Measurements from ENCODE around the gene ARHGAP27.

Gene ARHGAP27

GRCh38 chr17:45411348-45412105 lies 21.1 kb downstream of the ARHGAP27 start:
- FAIRE-seq (peak; percentile 49), DNase-seq (ENCODE audit: extremely low spot score, insufficient read length, low read depth) (no peak)

DNA sequence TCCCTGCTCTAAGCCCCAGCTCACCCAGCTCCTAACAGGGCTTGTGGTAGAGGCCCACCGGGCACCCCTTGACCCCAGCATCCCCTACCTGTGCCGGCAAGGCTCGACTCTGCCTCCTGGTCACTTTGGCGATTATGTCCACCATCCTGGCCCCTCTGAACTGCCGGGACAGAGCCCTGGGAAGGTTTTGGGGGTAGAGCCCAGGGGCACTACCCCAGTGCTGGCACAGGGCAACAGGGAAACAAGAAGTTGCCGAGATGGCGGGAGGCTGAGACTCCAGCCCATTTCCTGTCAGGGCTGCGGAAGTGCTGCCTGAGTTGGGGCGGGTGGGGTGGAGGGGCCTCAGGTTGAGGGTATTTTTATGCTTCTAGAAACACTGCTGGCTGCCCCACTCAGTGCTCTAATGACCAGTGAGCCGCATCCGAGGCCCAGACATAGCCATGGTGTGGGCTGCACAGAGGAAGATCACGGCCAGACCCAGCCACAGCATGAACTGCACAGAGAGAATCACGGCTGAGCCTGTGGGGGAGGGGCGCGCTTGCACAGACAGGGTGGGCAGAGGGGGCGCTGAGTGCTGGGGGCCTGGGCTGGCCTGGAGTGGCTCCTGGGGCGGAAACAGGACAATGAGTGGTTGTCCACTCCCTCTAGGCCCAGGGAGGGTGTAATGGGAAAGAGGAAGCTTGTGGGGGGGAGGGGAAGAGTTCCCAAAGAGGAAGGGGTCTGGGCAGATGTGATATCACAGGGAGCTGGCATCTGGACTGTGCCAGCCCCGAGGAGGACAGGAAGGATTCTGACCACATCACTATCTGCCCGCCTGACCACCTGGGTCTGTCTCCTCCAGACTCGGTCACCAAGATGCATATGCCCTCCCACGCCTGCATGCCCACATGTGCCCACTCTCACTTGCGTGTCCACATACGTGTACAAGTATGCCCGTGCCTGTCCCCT lies 22.3 kb downstream of the ARHGAP27 start:
- FAIRE-seq, result peak; percentile 85
- no peak for DNase-seq (ENCODE audit: extremely low spot score, insufficient read length, low read depth)

DNA sequence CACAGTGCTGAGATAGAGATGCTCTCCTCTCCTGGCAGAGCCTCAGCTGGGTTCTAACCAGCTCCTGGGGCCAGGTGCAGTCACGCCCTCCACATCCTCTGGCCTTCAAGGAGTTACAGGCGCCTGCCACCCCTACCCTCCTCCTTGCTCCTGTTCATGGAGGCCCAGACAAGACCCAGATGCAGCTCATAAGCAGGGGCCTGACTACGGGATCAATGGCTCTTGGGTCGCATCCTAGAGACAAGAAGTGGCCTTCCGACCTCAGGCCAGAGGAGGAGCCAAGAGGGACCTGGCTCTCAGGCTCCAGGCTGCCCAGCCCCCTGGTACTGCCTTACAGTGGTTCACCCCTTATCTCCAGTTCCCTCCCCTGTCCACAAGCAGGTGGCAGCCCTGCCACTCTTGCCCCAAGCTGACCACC lies 23.0 kb downstream of the ARHGAP27 start:
- DNase-seq (ENCODE audit: extremely low spot score, insufficient read length, low read depth) (no peak), FAIRE-seq (peak; percentile 35)

GRCh38 chr17:45408611-45409421 lies 23.9 kb downstream of the ARHGAP27 start:
- DNase-seq (ENCODE audit: extremely low spot score, insufficient read length, low read depth), result no peak
- no peak for FAIRE-seq

DNA sequence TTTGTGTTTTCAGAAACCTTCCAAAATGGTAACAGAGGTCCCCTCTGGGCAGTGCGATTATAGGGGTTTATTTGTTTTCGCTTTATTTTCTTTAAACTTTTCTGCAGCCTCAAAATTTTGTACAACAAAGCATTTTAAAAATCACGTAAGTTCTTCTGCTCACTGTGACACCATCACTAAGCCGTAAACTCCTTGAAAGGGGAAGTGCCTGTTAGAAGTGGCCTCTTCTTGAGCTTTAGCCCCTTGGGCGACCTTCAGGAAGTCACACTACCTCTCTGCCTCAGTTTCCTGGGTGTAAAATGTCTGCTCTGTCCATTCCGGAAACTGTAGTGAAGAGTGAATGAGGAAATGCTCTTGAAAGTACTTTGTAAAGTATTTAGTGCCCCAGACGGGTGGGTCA lies 26.6 kb downstream of the ARHGAP27 start:
- FAIRE-seq, result no peak
- no peak for DNase-seq (ENCODE audit: extremely low spot score, insufficient read length, low read depth)

DNA sequence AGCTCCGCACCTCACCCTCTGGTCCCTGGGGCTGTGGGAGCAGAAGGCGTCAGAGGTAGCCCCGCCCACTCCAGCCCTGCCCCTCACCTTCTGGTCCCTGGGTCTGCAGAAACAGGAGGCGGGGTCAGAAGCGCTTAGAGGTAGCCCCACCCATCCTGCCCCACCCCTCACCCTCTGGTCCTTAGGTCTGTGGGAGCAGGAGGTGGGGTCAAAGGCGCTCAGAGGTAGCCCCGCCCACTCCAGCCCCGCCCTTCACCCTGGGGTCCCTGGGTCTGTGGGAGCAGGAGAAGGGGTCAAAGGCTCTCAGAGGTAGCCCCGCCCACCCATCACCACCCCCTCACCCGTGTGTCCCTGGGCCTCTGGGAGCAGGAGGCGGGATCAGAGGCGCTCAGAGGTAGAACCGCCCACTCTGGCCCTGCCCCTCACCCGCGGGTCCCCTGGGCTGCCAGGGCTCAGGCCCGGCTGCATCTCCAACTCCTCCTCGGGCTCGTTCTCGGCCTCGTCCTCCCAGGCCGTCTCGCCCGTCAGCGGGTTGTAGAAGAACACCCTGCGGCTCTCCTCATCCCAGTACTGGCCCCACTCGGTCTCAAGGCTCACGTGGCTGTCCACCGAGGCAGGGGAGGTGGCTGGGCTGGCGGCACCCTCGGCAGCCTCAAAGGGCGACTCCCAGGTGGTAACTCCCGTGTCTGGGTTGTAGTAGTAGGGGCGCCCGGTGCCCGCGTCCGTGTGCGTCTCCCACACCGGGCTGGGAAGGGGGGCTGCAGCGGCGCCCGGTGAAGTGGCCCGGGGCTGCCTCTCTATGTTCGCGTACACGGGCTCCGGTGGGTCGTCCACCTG lies 27.2 kb downstream of the ARHGAP27 start:
- FAIRE-seq, result no peak
- DNase-seq (ENCODE audit: extremely low spot score, insufficient read length, low read depth), result no peak

DNA sequence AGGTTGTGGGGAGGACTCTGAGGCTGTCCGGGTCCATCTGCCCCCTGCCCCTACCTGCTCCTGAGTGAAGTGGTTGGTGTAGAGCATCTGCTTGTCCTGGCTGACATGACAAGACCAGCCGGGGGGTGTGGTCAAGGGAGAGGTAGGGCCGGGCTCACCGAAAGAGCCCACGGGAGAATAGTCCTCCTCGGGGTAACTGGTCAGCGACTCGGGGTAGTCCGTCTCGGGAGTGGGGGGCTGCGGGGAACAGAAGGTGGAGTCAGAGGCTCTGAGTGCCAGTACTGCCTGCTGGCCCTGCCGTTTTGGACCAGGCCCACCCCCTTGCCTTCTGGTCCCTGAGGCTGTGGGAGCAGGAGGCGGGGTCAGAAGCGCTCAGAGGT lies 27.8 kb downstream of the ARHGAP27 start:
- DNase-seq (ENCODE audit: extremely low spot score, insufficient read length, low read depth) (no peak), FAIRE-seq (no peak)

DNA sequence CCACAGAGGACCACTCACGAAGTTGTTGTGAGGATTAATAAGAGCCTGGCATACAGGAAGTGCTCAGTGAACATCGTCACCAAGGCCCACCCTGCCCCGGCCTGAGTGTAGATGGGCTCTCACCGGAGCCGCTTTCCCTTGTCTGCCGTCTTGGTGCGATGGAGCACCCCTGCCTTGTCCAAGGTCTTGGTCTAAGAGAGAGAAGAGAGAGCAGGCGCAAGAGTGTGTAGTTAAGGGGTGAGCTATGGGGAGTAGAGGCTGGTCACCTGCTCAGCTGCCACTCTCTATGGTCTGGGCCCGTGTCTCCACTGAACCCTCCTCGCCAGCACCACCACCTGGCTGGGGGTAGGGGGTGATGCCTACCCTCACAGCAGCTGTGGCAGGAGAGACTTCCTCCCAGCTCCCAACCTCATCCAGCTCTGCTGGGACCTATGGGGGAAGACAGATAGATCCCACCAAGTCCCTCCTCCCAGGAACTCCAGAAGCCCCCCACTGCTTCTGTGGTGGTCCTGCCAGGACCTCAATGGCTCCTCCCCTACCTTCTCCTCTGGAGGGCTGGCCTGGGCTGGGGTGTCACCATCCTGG lies 28.7 kb downstream of the ARHGAP27 start:
- FAIRE-seq, result no peak
- no peak for DNase-seq (ENCODE audit: extremely low spot score, insufficient read length, low read depth)

- no peak for DNase-seq (ENCODE audit: extremely low spot score, insufficient read length, low read depth)
- FAIRE-seq, result no peak
These were observed 29.8 kb downstream of the ARHGAP27 start for GRCh38 chr17:45402916-45403315.

DNA sequence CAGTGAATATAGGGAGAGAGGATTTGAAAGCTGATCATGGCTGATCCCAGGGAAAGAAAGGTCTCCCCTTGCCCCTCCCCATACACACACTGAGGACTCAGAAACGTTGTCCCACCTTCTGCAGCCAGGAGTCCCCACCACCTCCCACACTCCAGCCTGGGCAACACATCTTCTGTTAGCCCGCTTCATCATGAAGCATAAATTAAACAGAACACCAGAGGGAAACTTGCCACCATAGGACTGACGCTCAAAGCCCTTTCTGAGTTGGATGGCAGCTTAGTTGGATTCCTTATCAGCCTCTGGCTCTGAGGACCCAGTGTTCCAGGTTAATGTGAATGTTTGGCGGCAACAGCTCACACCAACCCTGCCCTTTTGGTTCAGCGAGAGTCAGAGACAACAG lies 33.9 kb downstream of the ARHGAP27 start:
- DNase-seq (ENCODE audit: extremely low spot score, insufficient read length, low read depth) (no peak), FAIRE-seq (no peak)

GRCh38 chr17:45397796-45398195 lies 34.9 kb downstream of the ARHGAP27 start:
- DNase-seq (ENCODE audit: extremely low spot score, insufficient read length, low read depth) (no peak), FAIRE-seq (no peak)

- FAIRE-seq, result no peak
- DNase-seq (ENCODE audit: extremely low spot score, insufficient read length, low read depth), result no peak
These were observed 36.0 kb downstream of the ARHGAP27 start for GRCh38 chr17:45396496-45397205.

DNA sequence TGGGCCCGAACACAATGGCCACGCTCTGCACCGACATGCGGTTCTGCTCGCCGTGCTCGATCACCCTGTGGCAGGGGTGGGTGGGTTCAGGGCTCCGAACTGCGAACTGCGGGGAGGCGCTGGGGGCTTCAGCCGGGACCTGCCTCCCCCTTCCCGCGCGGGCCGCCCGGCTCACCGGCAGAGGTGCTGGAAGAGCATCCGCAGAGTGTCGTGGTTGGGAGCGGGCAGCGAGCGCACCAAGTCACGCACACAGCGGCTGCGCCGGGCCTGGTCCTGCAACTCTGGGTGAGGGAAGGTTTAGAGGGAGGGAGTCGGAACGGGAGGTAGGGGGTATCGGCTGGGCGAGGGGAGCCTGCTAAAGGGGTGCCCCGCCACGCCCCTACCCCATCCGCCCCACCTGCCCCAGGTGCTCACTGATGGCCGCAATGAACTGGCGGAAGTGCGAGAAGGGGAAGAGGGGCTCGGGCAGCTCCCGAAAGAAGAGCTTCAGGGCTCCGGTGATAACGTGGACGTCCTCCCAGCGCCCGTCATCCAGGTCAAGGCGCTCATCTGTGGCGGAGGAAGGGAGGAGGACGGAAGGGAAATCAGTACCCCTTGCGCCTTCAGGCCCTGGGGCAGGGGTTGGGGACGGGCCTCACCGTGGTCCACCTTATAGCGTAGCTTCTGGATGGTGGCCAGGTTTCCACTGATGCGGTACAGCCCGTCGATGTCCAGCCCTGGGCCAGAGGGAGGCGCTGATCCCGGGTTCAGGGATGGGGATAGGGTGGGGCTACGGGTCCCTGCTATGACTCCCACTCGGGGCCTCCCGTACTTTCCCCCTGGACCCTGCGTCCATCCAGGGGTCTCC lies 36.9 kb downstream of the ARHGAP27 start:
- no peak for DNase-seq (ENCODE audit: extremely low spot score, insufficient read length, low read depth)
- FAIRE-seq, result no peak

DNA sequence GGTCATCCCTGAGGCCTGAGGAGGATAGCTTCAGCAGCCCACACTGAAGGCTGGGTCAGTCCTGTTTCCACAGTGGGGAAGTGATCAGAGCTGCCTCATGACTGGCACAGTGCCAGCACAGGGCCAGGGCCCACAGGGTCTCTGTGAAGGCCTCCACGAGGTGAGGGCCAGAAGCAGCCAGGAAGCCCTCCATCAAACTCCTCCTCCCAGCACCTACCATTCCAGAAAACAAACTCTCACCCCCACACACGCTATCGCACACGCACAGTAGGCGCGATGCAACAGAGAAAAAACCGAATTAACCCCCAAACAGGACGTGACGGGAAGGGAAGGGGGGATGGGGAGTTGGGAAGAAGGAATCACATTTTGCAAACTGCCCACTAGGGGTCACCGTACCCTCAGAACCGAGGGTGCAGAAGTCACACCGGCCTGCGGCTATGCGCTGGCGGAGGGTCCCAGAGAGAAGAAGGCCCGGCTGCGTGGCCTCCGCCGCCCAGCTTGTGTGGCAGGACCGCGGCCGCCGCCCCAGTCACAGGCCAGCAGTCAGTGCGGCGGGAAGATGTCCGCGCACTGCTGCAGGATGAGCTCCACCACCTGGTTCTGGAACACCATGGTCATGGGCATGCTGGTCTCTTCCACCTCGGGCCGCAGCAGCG lies 37.6 kb downstream of the ARHGAP27 start:
- peak; percentile 55 for FAIRE-seq

GRCh38 chr17:45394564-45394912 lies 38.1 kb downstream of the ARHGAP27 start:
- DNase-seq (ENCODE audit: extremely low spot score, insufficient read length, low read depth) (no peak), FAIRE-seq (no peak)

More for the DNA sequence above, 37.6 kb downstream of the ARHGAP27 start:
- peak; percentile 67 for DNase-seq (ENCODE audit: extremely low spot score, insufficient read length, low read depth)

DNA sequence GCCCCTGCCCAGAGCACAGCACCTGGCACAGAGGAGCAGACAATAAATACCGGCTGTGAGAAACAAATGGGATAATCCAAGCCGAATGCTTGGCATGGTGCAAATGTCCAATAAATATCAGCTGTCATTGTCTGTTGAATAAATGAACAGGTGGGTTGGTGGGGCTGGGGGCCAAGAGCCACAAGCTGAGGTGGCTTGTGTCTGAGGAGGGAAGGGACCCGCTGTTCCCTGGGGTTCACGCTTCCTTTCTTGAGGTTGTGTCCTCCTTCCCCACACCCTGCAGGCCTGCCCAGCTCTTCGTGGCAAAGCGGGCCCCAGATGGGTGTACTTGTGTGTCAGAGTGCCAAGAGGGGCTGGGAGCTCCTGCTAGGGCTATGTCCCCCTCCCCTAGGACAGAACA lies 38.6 kb downstream of the ARHGAP27 start:
- DNase-seq (ENCODE audit: extremely low spot score, insufficient read length, low read depth) (no peak), FAIRE-seq (no peak)

DNA sequence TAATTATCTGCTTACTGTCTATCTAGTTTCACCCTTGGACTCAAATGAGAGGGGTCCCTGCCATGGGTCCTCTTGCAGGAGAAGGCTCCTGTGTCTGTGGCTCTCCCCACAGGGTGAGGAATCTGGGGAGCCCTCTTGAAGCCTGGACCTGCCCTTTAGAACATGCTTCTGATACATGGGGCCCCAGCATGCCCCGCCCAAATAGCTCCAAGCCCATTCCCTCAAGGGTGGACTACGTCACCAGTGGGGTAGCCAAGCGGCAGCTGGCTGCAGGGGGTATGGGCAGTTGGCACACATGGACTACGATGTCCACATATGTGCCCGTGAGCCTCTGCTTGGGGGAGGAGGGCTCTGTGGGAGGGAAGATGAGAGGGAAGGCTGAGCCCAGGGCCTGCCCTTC lies 39.3 kb downstream of the ARHGAP27 start:
- FAIRE-seq, result no peak

More for the DNA sequence above, 39.3 kb downstream of the ARHGAP27 start:
- DNase-seq (ENCODE audit: extremely low spot score, insufficient read length, low read depth), result no peak

Measured in GM18507 (cell line).